GM23248 (cell line): Measurements from ENCODE around the gene SCMH1. TPM values are rescaled to one million over a fixed set of nuclear protein-coding genes. Genes with fewer than 3 reads are reported as not detected.

Experiments used
- DNase-seq: peaks from one replicate; pipeline ENCODE4 v3.0.0-alpha.2; 2015
- H2AFZ ChIP-seq: fragments of 200-600 bp; sonication (generic); 2 replicates; pipeline ENCODE4 v1.6.1; 2016; ENCODE audit warnings: antibody characterized with exemption
- H3F3A ChIP-seq: fragments of 200-600 bp; sonication (generic); 2 replicates; pipeline ENCODE4 v1.6.1; 2016; ENCODE audit warnings: mild to moderate bottlenecking, antibody characterized with exemption, mixed run types; ENCODE audit not compliant: insufficient read depth
- H3K27ac ChIP-seq: fragments of 200-600 bp; sonication (generic); 2 replicates; pipeline ENCODE4 v1.5.1; 2016; ENCODE audit warnings: mild to moderate bottlenecking
- H3K27me3 ChIP-seq: fragments of 200-600 bp; sonication (generic); replicated peaks from 2 replicates; pipeline ENCODE4 v1.6.1; 2016; ENCODE audit warnings: mild to moderate bottlenecking; ENCODE audit not compliant: insufficient read depth
- H3K36me3 ChIP-seq: fragments of 200-600 bp; sonication (generic); 2 replicates; pipeline ENCODE4 v1.6.1; 2016; ENCODE audit warnings: low read depth, mild to moderate bottlenecking
- H3K4me1 ChIP-seq: fragments of 200-600 bp; sonication (generic); 2 replicates; pipeline ENCODE4 v1.6.1; 2016; ENCODE audit warnings: mild to moderate bottlenecking; ENCODE audit not compliant: insufficient read depth
- H3K4me2 ChIP-seq: fragments of 200-600 bp; sonication (generic); one replicate; pipeline ENCODE4 v1.6.1; 2016; ENCODE audit warnings: mild to moderate bottlenecking; ENCODE audit not compliant: unreplicated experiment
- H3K4me3 ChIP-seq: fragments of 200-600 bp; sonication (generic); 2 replicates; pipeline ENCODE4 v1.5.1; 2016; ENCODE audit warnings: mild to moderate bottlenecking
- H3K79me2 ChIP-seq: fragments of 200-600 bp; sonication (generic); 2 replicates; pipeline ENCODE4 v1.6.1; 2016; ENCODE audit warnings: mild to moderate bottlenecking; ENCODE audit not compliant: insufficient read depth
- H3K9ac ChIP-seq: fragments of 200-600 bp; sonication (generic); 2 replicates; pipeline ENCODE4 v1.6.1; 2016; ENCODE audit warnings: mild to moderate bottlenecking
- H3K9me2 ChIP-seq: fragments of 200-600 bp; sonication (generic); 2 replicates; pipeline ENCODE4 v1.6.1; 2016; ENCODE audit warnings: mixed run types, mild to moderate bottlenecking, moderate library complexity; ENCODE audit not compliant: insufficient read depth
- H3K9me3 ChIP-seq: fragments of 200-600 bp; sonication (generic); one replicate; pipeline ENCODE4 v1.6.1; 2017; ENCODE audit warnings: low read depth
- H4K20me1 ChIP-seq: fragments of 200-600 bp; sonication (generic); 2 replicates; pipeline ENCODE4 v1.6.0; 2016; ENCODE audit not compliant: insufficient read depth
- EZH2 ChIP-seq: fragments of 200-600 bp; sonication (generic); IDR thresholded peaks from 2 replicates; pipeline ENCODE4 v1.6.1; 2018; ENCODE audit warnings: antibody characterized with exemption, mild to moderate bottlenecking; ENCODE audit not compliant: insufficient read depth, poor library complexity, severe bottlenecking
- EZH2phosphoT487 ChIP-seq: fragments of 200-600 bp; sonication (generic); IDR thresholded peaks from 2 replicates; pipeline ENCODE4 v1.6.1; 2018; ENCODE audit warnings: antibody characterized with exemption, moderate library complexity, mild to moderate bottlenecking, low read depth; ENCODE audit not compliant: insufficient read depth
- WGBS, 2 experiments: methylation state at CpG; one replicate each; pipeline ENCODE4 v1.1.6; 2015 to 2017; ENCODE audit warnings: low lambda C conversion rate in 2 of 2, low coverage in 1 of 2; ENCODE audit errors: missing lambda C conversion rate in 2 of 2; 5-methylcytosine and 5-hydroxymethylcytosine counted together
- in situ Hi-C: fragments of 300-500 bp; cut with MboI; formaldehyde crosslinking; loops from 2 replicates; pipeline ENCODE4 v1.15.0; 2020
- polyA plus RNA-seq: library from polyadenylated mRNA; unstranded; fragments of >200 nt; fragmentation: Nextera tagmentation; extraction: Ambion mirVana; gene quantifications from 2 replicates; pipeline ENCODE4 v1.2.1, GENCODE V29; 2016
- total RNA-seq: library from RNA; depleted of rRNA; stranded (reverse); fragments of >200 nt; shearing (Covaris generic); gene quantifications from 2 replicates; pipeline ENCODE4 v1.2.3, GENCODE V29; 2014

The SCMH1 gene
- total and polyA plus RNA-seq, 2 experiments from 2014 or later = 10.8 to 16.6 TPM

DNA sequence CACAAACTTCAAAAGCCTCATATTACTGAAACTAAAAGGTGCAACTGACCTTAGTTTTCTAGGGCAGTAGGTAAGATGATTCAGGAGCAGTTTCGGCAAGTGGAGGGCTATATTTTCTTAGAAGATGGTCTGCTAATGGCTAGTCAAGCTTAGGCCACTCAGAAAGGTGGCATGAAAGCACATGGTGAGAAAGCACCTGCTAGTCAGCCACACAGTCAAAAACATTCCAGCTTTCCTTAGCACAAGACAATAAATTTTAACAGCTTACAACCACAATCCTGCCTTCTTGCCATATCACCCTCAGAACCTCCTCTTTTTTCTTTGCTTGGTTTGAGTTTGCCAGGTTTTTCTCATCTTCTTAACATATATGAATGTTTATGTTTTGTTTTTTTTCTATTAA, 139.5 kb downstream of the SCMH1 start:
- Histone ChIP-seq H3K9ac (no peak overlapping the region), H3K27ac (no peak overlapping the region), H3K27me3 (no peaks in the 10 kb centered on the region), H4K20me1 (no peaks in the 10 kb centered on the region), H3K4me1 (peaks cover 23% of the 10 kb centered on the region), H3K9me2 (no peaks in the 10 kb centered on the region), H3K9me3 (no peaks in the 10 kb centered on the region), H3F3A (peaks cover 24% of the 10 kb centered on the region), H3K79me2 (no peaks in the 10 kb centered on the region), H3K36me3 (no peaks in the 10 kb centered on the region), H2AFZ (no peak overlapping the region), H3K4me3 (no peak overlapping the region), H3K4me2 (no peak overlapping the region)
- peak; percentile 4 for DNase-seq
- TF ChIP-seq EZH2phosphoT487 (no peak), EZH2 (no peak)
- in situ Hi-C loops = no loop called here
- WGBS, 2 experiments = 89 to 90% methylated on average over 1 of the region's 1 CpG

DNA sequence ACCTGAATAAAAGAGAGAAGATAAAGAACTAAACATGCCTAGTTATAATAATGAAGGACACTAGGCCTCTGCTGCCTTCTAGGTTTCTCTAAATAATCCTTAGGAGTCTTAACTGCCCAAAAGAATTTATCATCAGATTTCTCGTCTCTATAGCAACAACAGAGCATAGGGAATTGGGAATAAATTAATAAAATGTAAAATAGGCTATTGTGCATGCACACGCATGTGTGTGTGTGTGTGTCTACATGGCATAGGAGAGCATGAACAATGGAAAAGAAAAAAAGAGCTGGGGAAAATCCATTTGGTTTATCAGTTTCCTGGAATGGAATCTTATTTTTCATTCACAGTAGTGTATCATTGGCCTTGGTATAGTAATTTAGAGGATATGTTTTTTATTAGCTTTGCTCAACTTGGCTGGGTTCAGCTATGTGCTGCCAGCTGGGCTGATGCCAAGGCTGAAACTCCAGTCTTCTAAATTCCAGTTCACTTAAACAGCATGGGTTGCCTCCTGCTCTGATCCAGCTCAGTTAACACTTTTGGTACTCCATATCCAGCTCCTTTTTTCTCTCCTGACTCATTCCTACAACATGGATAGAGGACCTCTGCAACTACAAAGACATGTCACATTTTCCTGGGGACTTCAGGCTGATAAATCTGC, 140.0 kb downstream of the SCMH1 start:
- Histone ChIP-seq H3K27me3 (no peaks in the 10 kb centered on the region), H3K9me2 (no peaks in the 10 kb centered on the region), H3K9me3 (no peaks in the 10 kb centered on the region), H3K27ac (peak overlapping the region; percentile 39), H3F3A (peaks cover 24% of the 10 kb centered on the region), H3K4me3 (no peak overlapping the region), H2AFZ (no peak overlapping the region), H3K36me3 (no peaks in the 10 kb centered on the region), H4K20me1 (no peaks in the 10 kb centered on the region), H3K4me1 (peaks cover 23% of the 10 kb centered on the region), H3K79me2 (no peaks in the 10 kb centered on the region), H3K4me2 (peak overlapping the region; percentile 40), H3K9ac (no peak overlapping the region)
- peak; percentile 94 for DNase-seq
- in situ Hi-C loops = no loop called here
- 51 to 52% methylated on average over 2 of the region's 2 CpGs for WGBS, 2 experiments
- TF ChIP-seq EZH2phosphoT487 = no peak
- TF ChIP-seq EZH2 = no peak

DNA sequence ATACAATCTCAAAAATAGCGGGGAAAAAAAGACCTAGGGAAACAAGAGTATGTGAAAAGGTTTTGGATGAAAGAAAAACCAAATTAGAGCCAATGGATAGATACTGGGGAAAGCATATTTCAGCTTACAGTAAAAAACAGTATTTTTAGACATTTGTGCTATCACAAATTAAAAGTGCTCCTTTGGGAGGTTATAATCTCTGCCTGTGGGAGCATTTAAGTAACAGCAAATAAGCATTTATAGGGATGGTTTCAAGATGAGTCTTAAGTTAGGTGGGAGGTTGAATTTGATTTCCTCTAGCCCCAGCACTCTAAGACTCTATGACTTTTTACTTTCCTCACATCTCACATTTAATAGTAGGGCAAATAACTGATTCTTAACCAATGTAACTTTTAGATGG, 141.0 kb downstream of the SCMH1 start:
- no peaks in the 10 kb centered on the region for H3K36me3 ChIP-seq
- no peak for TF ChIP-seq EZH2phosphoT487
- TF ChIP-seq EZH2 = no peak
- no peaks in the 10 kb centered on the region for H3K9me3 ChIP-seq
- no peak overlapping the region for H3K4me3 ChIP-seq
- H3K4me1 ChIP-seq = peaks cover 23% of the 10 kb centered on the region
- peak; percentile 31 for DNase-seq
- no peaks in the 10 kb centered on the region for H4K20me1 ChIP-seq
- in situ Hi-C loops = no loop called here
- H3F3A ChIP-seq = peaks cover 24% of the 10 kb centered on the region
- H3K27ac ChIP-seq = 0 out of 2 replicates have a peak overlapping the region, but pooled peaks have one; percentile 39
- WGBS, 2 experiments = 100% methylated on average over 1 of the region's 1 CpG
- no peaks in the 10 kb centered on the region for H3K79me2 ChIP-seq
- no peaks in the 10 kb centered on the region for H3K27me3 ChIP-seq
- H3K9ac ChIP-seq = no peak overlapping the region
- no peaks in the 10 kb centered on the region for H3K9me2 ChIP-seq
- H3K4me2 ChIP-seq = no peak overlapping the region
- no peak overlapping the region for H2AFZ ChIP-seq

DNA sequence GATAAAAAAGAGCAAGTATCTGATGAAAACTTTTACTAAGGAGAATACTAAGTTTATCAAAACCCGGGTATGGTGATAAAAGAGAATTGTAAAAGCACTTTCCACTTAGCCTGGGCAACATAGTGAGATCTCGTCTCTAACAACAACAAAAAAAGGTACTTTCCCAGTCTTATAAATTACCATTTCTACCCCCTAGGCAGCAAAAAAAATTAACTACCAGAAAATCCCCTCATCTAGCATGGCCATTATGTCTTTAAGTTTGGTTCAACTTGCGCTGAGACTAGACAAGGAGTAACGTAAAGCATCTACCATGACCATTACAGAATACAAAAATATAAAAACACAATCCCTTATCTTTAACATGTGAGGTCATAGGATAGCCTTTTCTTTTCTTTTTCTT, 141.9 kb downstream of the SCMH1 start:
- Histone ChIP-seq H3K4me2 (no peak overlapping the region), H4K20me1 (no peaks in the 10 kb centered on the region), H3K4me3 (no peak overlapping the region), H3K27ac (no peak overlapping the region), H3F3A (peaks cover 24% of the 10 kb centered on the region), H3K79me2 (no peaks in the 10 kb centered on the region), H3K36me3 (no peaks in the 10 kb centered on the region), H3K27me3 (no peaks in the 10 kb centered on the region), H2AFZ (no peak overlapping the region), H3K4me1 (peaks cover 23% of the 10 kb centered on the region), H3K9ac (no peak overlapping the region), H3K9me2 (no peaks in the 10 kb centered on the region), H3K9me3 (no peaks in the 10 kb centered on the region)
- in situ Hi-C loops = no loop called here
- 98% methylated on average over 4 of the region's 4 CpGs for WGBS, 2 experiments
- no peak for DNase-seq
- TF ChIP-seq EZH2phosphoT487 (no peak), EZH2 (no peak)
